GM23248 (cell line): ENCODE data around the gene KAZN. TPM values are rescaled to one million over a fixed set of nuclear protein-coding genes. Genes with fewer than 3 reads are reported as not detected.

Source experiments
- DNase-seq: peaks from one replicate; pipeline ENCODE4 v3.0.0-alpha.2; 2015
- H2AFZ ChIP-seq: fragments of 200-600 bp; sonication (generic); 2 replicates; pipeline ENCODE4 v1.6.1; 2016; ENCODE audit warnings: antibody characterized with exemption
- H3F3A ChIP-seq: fragments of 200-600 bp; sonication (generic); 2 replicates; pipeline ENCODE4 v1.6.1; 2016; ENCODE audit warnings: mild to moderate bottlenecking, antibody characterized with exemption, mixed run types; ENCODE audit not compliant: insufficient read depth
- H3K27ac ChIP-seq: fragments of 200-600 bp; sonication (generic); 2 replicates; pipeline ENCODE4 v1.5.1; 2016; ENCODE audit warnings: mild to moderate bottlenecking
- H3K27me3 ChIP-seq: fragments of 200-600 bp; sonication (generic); replicated peaks from 2 replicates; pipeline ENCODE4 v1.6.1; 2016; ENCODE audit warnings: mild to moderate bottlenecking; ENCODE audit not compliant: insufficient read depth
- H3K36me3 ChIP-seq: fragments of 200-600 bp; sonication (generic); 2 replicates; pipeline ENCODE4 v1.6.1; 2016; ENCODE audit warnings: low read depth, mild to moderate bottlenecking
- H3K4me1 ChIP-seq: fragments of 200-600 bp; sonication (generic); 2 replicates; pipeline ENCODE4 v1.6.1; 2016; ENCODE audit warnings: mild to moderate bottlenecking; ENCODE audit not compliant: insufficient read depth
- H3K4me2 ChIP-seq: fragments of 200-600 bp; sonication (generic); one replicate; pipeline ENCODE4 v1.6.1; 2016; ENCODE audit warnings: mild to moderate bottlenecking; ENCODE audit not compliant: unreplicated experiment
- H3K4me3 ChIP-seq: fragments of 200-600 bp; sonication (generic); 2 replicates; pipeline ENCODE4 v1.5.1; 2016; ENCODE audit warnings: mild to moderate bottlenecking
- H3K79me2 ChIP-seq: fragments of 200-600 bp; sonication (generic); 2 replicates; pipeline ENCODE4 v1.6.1; 2016; ENCODE audit warnings: mild to moderate bottlenecking; ENCODE audit not compliant: insufficient read depth
- H3K9ac ChIP-seq: fragments of 200-600 bp; sonication (generic); 2 replicates; pipeline ENCODE4 v1.6.1; 2016; ENCODE audit warnings: mild to moderate bottlenecking
- H3K9me2 ChIP-seq: fragments of 200-600 bp; sonication (generic); 2 replicates; pipeline ENCODE4 v1.6.1; 2016; ENCODE audit warnings: mixed run types, mild to moderate bottlenecking, moderate library complexity; ENCODE audit not compliant: insufficient read depth
- H3K9me3 ChIP-seq: fragments of 200-600 bp; sonication (generic); one replicate; pipeline ENCODE4 v1.6.1; 2017; ENCODE audit warnings: low read depth
- H4K20me1 ChIP-seq: fragments of 200-600 bp; sonication (generic); 2 replicates; pipeline ENCODE4 v1.6.0; 2016; ENCODE audit not compliant: insufficient read depth
- EZH2 ChIP-seq: fragments of 200-600 bp; sonication (generic); IDR thresholded peaks from 2 replicates; pipeline ENCODE4 v1.6.1; 2018; ENCODE audit warnings: antibody characterized with exemption, mild to moderate bottlenecking; ENCODE audit not compliant: insufficient read depth, poor library complexity, severe bottlenecking
- EZH2phosphoT487 ChIP-seq: fragments of 200-600 bp; sonication (generic); IDR thresholded peaks from 2 replicates; pipeline ENCODE4 v1.6.1; 2018; ENCODE audit warnings: antibody characterized with exemption, moderate library complexity, mild to moderate bottlenecking, low read depth; ENCODE audit not compliant: insufficient read depth
- WGBS, 2 experiments: methylation state at CpG; one replicate each; pipeline ENCODE4 v1.1.6; 2015 to 2017; ENCODE audit warnings: low lambda C conversion rate in 2 of 2, low coverage in 1 of 2; ENCODE audit errors: missing lambda C conversion rate in 2 of 2; 5-methylcytosine and 5-hydroxymethylcytosine counted together
- in situ Hi-C: fragments of 300-500 bp; cut with MboI; formaldehyde crosslinking; loops from 2 replicates; pipeline ENCODE4 v1.15.0; 2020
- polyA plus RNA-seq: library from polyadenylated mRNA; unstranded; fragments of >200 nt; fragmentation: Nextera tagmentation; extraction: Ambion mirVana; gene quantifications from 2 replicates; pipeline ENCODE4 v1.2.1, GENCODE V29; 2016
- total RNA-seq: library from RNA; depleted of rRNA; stranded (reverse); fragments of >200 nt; shearing (Covaris generic); gene quantifications from 2 replicates; pipeline ENCODE4 v1.2.3, GENCODE V29; 2014

KAZN gene
- total and polyA plus RNA-seq, 2 experiments from 2014 or later, result 4.9 to 7.2 TPM

DNA sequence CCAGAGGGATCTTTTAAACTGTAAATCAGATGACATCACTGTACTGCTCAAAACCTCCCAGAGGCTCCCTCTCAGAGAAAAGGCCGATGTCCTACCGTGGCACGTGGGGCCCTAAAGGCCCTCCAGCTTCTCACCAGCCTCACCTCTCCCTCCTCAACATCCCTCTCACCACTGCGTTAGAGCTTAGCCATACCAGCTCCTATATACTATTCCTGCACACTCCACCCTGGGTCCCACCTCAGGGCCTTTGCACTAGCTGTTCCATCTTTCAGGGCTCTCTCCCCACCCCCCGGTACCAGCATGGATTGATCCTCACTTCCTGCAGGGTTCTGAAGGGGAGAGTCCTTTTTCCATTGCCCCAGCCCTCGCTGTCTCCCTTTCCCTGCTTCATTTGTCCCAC is 111.8 kb downstream of the KAZN start:
- in situ Hi-C loops, result no loop called here

GRCh38 chr1:14712136-14712535 is 113.7 kb downstream of the KAZN start:
- 70 to 72% methylated on average over 2 of the region's 2 CpGs for whole genome bisulfite sequencing, 2 experiments
- Histone ChIP-seq H3K79me2 (no peaks in the 10 kb centered on the region), H3K27ac (no peak overlapping the region), H3K9me3 (no peaks in the 10 kb centered on the region), H3K4me2 (no peak overlapping the region), H3F3A (no peaks in the 10 kb centered on the region), H3K9ac (no peak overlapping the region), H3K36me3 (no peaks in the 10 kb centered on the region), H4K20me1 (no peaks in the 10 kb centered on the region), H2AFZ (no peak overlapping the region), H3K4me1 (no peaks in the 10 kb centered on the region), H3K4me3 (no peak overlapping the region), H3K27me3 (0 out of 2 replicates have a peak, but pooled peaks cover 5% of the 10 kb centered on the region), H3K9me2 (no peaks in the 10 kb centered on the region)
- DNase-seq, result no peak
- TF ChIP-seq EZH2 (no peak), EZH2phosphoT487 (no peak)
- in situ Hi-C loops, result no loop called here

More for the DNA sequence above, 111.8 kb downstream of the KAZN start:
- no peak for TF ChIP-seq EZH2phosphoT487
- TF ChIP-seq EZH2, result no peak
- H3K27ac ChIP-seq, result no peak overlapping the region
- H3K79me2 ChIP-seq, result no peaks in the 10 kb centered on the region
- 0 out of 2 replicates have a peak, but pooled peaks cover 5% of the 10 kb centered on the region for H3K27me3 ChIP-seq
- H3K9ac ChIP-seq, result no peak overlapping the region
- H3K4me2 ChIP-seq, result no peak overlapping the region
- no peaks in the 10 kb centered on the region for H3F3A ChIP-seq
- 73 to 80% methylated on average over 6 of the region's 6 CpGs for WGBS, 2 experiments
- no peaks in the 10 kb centered on the region for H3K4me1 ChIP-seq
- no peaks in the 10 kb centered on the region for H4K20me1 ChIP-seq
- no peaks in the 10 kb centered on the region for H3K36me3 ChIP-seq
- no peak overlapping the region for H2AFZ ChIP-seq
- no peak for DNase-seq
- no peak overlapping the region for H3K4me3 ChIP-seq
- no peaks in the 10 kb centered on the region for H3K9me2 ChIP-seq
- no peaks in the 10 kb centered on the region for H3K9me3 ChIP-seq

DNA sequence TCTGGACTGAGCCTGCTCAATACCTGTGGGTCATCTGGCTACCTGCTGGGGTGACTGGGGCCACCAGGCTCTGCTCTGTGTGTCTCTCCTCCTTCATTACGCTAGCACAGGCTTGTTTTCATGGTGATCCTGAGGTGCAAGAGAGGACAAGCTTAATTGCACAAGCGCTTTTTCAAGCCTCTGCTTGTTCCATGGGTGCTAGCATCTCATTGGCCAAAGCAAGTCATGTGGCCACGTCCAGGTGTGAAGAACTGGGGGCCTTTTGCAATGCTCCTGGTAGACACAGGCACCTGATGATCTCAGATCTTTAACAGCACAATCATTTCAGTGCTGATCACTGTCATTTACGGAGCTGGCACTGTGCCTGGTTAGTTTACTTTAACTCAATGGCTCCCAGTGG is 114.6 kb downstream of the KAZN start:
- Histone ChIP-seq H4K20me1 (no peaks in the 10 kb centered on the region), H3K4me2 (no peak overlapping the region), H2AFZ (no peak overlapping the region), H3K9me3 (no peaks in the 10 kb centered on the region), H3K9ac (no peak overlapping the region), H3F3A (no peaks in the 10 kb centered on the region), H3K27ac (no peak overlapping the region), H3K36me3 (no peaks in the 10 kb centered on the region), H3K4me1 (no peaks in the 10 kb centered on the region), H3K79me2 (no peaks in the 10 kb centered on the region), H3K9me2 (no peaks in the 10 kb centered on the region), H3K4me3 (no peak overlapping the region), H3K27me3 (0 out of 2 replicates have a peak, but pooled peaks cover 4% of the 10 kb centered on the region)
- in situ Hi-C loops, result no loop called here
- DNase-seq, result no peak
- TF ChIP-seq EZH2, result no peak
- TF ChIP-seq EZH2phosphoT487, result no peak
- 24 to 30% methylated on average over 4 of the region's 4 CpGs for WGBS, 2 experiments

DNA sequence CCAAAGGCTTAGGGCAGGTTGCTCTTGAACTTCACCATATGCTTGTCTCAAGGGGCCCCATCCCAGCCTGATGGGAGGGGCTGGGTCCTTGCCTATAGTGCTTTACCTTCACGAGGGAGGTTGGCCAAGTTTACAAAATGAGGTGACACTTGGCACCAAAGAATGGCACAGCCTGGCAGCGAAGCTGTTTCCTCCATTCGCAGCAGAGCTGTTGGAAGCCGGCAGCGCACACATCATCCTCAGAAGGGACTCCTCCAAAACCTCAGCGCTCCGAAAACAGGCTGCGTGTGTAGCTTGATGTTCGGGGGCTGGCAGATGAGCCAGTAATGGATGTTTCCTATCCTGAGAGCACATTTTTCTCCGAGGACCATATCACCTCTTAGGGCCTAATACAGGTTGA is 116.8 kb downstream of the KAZN start:
- in situ Hi-C loops, result no loop called here
- Histone ChIP-seq H3K4me3 (no peak overlapping the region), H3K36me3 (no peaks in the 10 kb centered on the region), H3K9ac (no peak overlapping the region), H3K27me3 (no peaks in the 10 kb centered on the region), H3K27ac (no peak overlapping the region), H3K9me3 (no peaks in the 10 kb centered on the region), H3K4me1 (no peaks in the 10 kb centered on the region), H3K79me2 (no peaks in the 10 kb centered on the region), H3F3A (no peaks in the 10 kb centered on the region), H3K9me2 (no peaks in the 10 kb centered on the region), H3K4me2 (no peak overlapping the region), H4K20me1 (no peaks in the 10 kb centered on the region), H2AFZ (no peak overlapping the region)
- WGBS, 2 experiments, result 71 to 72% methylated on average over 10 of the region's 10 CpGs
- DNase-seq, result no peak
- TF ChIP-seq EZH2phosphoT487 (no peak), EZH2 (no peak)

- WGBS, 2 experiments, result 73 to 77% methylated on average over 7 of the region's 7 CpGs
- no peak for DNase-seq
- Histone ChIP-seq H4K20me1 (no peaks in the 10 kb centered on the region), H3K36me3 (no peaks in the 10 kb centered on the region), H3K79me2 (no peaks in the 10 kb centered on the region), H3F3A (no peaks in the 10 kb centered on the region), H3K4me2 (no peak overlapping the region), H3K27me3 (no peaks in the 10 kb centered on the region), H3K4me3 (no peak overlapping the region), H3K9me2 (no peaks in the 10 kb centered on the region), H3K9ac (no peak overlapping the region), H3K4me1 (no peaks in the 10 kb centered on the region), H3K27ac (no peak overlapping the region), H2AFZ (no peak overlapping the region), H3K9me3 (no peaks in the 10 kb centered on the region)
- no peak for TF ChIP-seq EZH2
- TF ChIP-seq EZH2phosphoT487, result no peak
- in situ Hi-C loops, result no loop called here
Observed at GRCh38 chr1:14715802-14716201, 117.3 kb downstream of the KAZN start.
